Astrocyte of the spinal cord (primary cell): Measurements from ENCODE around the gene ADGRV1.

Experiments used
- DNase-seq: peaks from one replicate; pipeline ENCODE4 v3.0.0; 2011; ENCODE audit warnings: low read depth, low spot score
- H3K4me3 ChIP-seq: 2 replicates; pipeline ENCODE4 v1.5.1; 2011; ENCODE audit warnings: low read depth, mild to moderate bottlenecking, low read length, moderate library complexity
- CTCF ChIP-seq: IDR thresholded peaks from 2 replicates; pipeline ENCODE4 v1.5.1; 2012; ENCODE audit warnings: low read depth, mild to moderate bottlenecking, low read length, inconsistent platforms
- in situ Hi-C: cut with HindIII; loops from 2 replicates; pipeline ENCODE4 v1.10.0; 2017; ENCODE audit warnings: low sequenced_read_pairs

Gene ADGRV1

GRCh38 chr5:91188755-91189154, 630.2 kb downstream of the ADGRV1 start:
- no peak for DNase-seq
- TF ChIP-seq CTCF = no peak
- in situ Hi-C loops = no loop called here
- no peak overlapping the region for H3K4me3 ChIP-seq

- peak; percentile 95 for DNase-seq
These were observed 631.1 kb downstream of the ADGRV1 start for GRCh38 chr5:91189480-91190313.

GRCh38 chr5:91190314-91190690, 631.7 kb downstream of the ADGRV1 start:
- DNase-seq = no peak
- H3K4me3 ChIP-seq = no peak overlapping the region
- no peak for TF ChIP-seq CTCF
- in situ Hi-C loops = no loop called here

More at GRCh38 chr5:91189480-91190313, 631.1 kb downstream of the ADGRV1 start:
- no peak overlapping the region for H3K4me3 ChIP-seq
- TF ChIP-seq CTCF = no peak
- in situ Hi-C loops = no loop called here

GRCh38 chr5:91194824-91195381, 636.3 kb downstream of the ADGRV1 start:
- DNase-seq = no peak
- TF ChIP-seq CTCF = no peak
- in situ Hi-C loops = no loop called here
- H3K4me3 ChIP-seq = no peak overlapping the region

GRCh38 chr5:91200692-91201091, 642.1 kb downstream of the ADGRV1 start:
- no peak overlapping the region for H3K4me3 ChIP-seq
- TF ChIP-seq CTCF = no peak
- DNase-seq = no peak
- in situ Hi-C loops = no loop called here

GRCh38 chr5:91206103-91206502, 647.5 kb downstream of the ADGRV1 start:
- DNase-seq = no peak
- H3K4me3 ChIP-seq = no peak overlapping the region
- in situ Hi-C loops = no loop called here

More at GRCh38 chr5:91206103-91206502, 647.5 kb downstream of the ADGRV1 start:
- TF ChIP-seq CTCF = no peak
